HUDEP-2 (cell line): Measurements from ENCODE around the gene ZNF563.
"Not testable (repeated sequence)": the region's sequence is repeated elsewhere in the genome, so short reads cannot be mapped to it uniquely, and the experiment has no call there.

Experiments used
- DNase-seq, 76 experiments: peaks; one replicate each; lab custom pipeline; 2025; ENCODE audit not compliant: unreplicated experiment in 76 of 76; lab: John Stamatoyannopoulos, UW

Gene ZNF563

GRCh38 chr19:12333162-12334159 lies at the start of gene ZNF563:
ZNF563 (minus strand) TSS chr19:12333633; CDS start chr19:12333482, 151 bp downstream.
- peak in 27 of 76 experiments; percentile 2 to 98 (median 56) for DNase-seq

GRCh38 chr19:12380444-12380737 lies 47.0 kb upstream of the ZNF563 start:
- no peak for DNase-seq

GRCh38 chr19:12379732-12380443 lies 46.5 kb upstream of the ZNF563 start:
- DNase-seq = no peak

GRCh38 chr19:12374026-12374425 lies 40.6 kb upstream of the ZNF563 start:
- DNase-seq = no peak

GRCh38 chr19:12365236-12366162 lies 32.1 kb upstream of the ZNF563 start, which contains the start of gene ZNF442:
ZNF442 (minus strand) TSS chr19:12365683; CDS start chr19:12363631, 2,052 bp downstream.
- peak in 14 of 76 experiments; percentile 1 to 77 (median 18) for DNase-seq

- DNase-seq = no peak
These were observed 31.2 kb upstream of the ZNF563 start for GRCh38 chr19:12364391-12365235.

- DNase-seq = not testable (repeated sequence)
These were observed 28.8 kb upstream of the ZNF563 start for GRCh38 chr19:12362236-12362635.

GRCh38 chr19:12353375-12353774 lies 19.9 kb upstream of the ZNF563 start:
- no peak for DNase-seq

GRCh38 chr19:12350890-12351197 lies 17.4 kb upstream of the ZNF563 start:
- DNase-seq = no peak

- DNase-seq = no peak
These were observed 16.9 kb upstream of the ZNF563 start for GRCh38 chr19:12350185-12350889.

GRCh38 chr19:12346896-12347295 lies 13.5 kb upstream of the ZNF563 start:
- no peak for DNase-seq

GRCh38 chr19:12345197-12345596 lies 11.8 kb upstream of the ZNF563 start:
- no peak for DNase-seq

- DNase-seq = peak in 14 of 76 experiments; percentile 3 to 67 (median 12)
These were observed 2.1 kb downstream of the ZNF563 start for GRCh38 chr19:12331211-12331941.

- no peak for DNase-seq
These were observed 3.1 kb downstream of the ZNF563 start for GRCh38 chr19:12330340-12330739.

GRCh38 chr19:12325690-12326089 lies 7.7 kb downstream of the ZNF563 start:
- no peak for DNase-seq

GRCh38 chr19:12318782-12319413 lies 14.5 kb downstream of the ZNF563 start:
- DNase-seq = no peak

- DNase-seq = no peak
These were observed 18.9 kb downstream of the ZNF563 start for GRCh38 chr19:12314553-12314952.

- DNase-seq = not testable (repeated sequence)
These were observed 24.5 kb downstream of the ZNF563 start for GRCh38 chr19:12308891-12309290.
